K562 (cell line): ENCODE measurements around the gene EIF4G2. TPM values are rescaled to one million over a fixed set of nuclear protein-coding genes. Genes with fewer than 3 reads are reported as not detected.

Experiments
- ATAC-seq: fragments of 200-7000 bp; cut with Tn5 transposase; 3 replicates; pipeline ENCODE4 v1.9.1; 2020; ENCODE audit warnings: moderate library complexity
- BruUV-seq: library from RNA; stranded (reverse); fragments of 400-500 nt; replicated peaks from 2 replicates; lab custom pipeline; 2021; lab: Mats Ljungman, UMichigan
- CTCF ChIA-PET: fragments of 300-600 bp; formaldehyde crosslinking; extraction: SDS; loops from one replicate; lab custom pipeline; 2021; ENCODE audit warnings: low intra/inter-chr PET ratio; lab: Yijun Ruan, JAX
- POLR2A ChIA-PET: fragments of 300-600, 350-650 bp; sonication (Branson Sonifier 250); formaldehyde crosslinking; extraction: SDS; loops from one replicate; lab custom pipeline; 2021; ENCODE audit warnings: antibody characterized with exemption, inconsistent platforms; lab: Yijun Ruan, JAX
- DNase-seq, 4 experiments: peaks; one replicate each; pipeline versions ENCODE4 v3.0.0 to v3.0.0-alpha.2; 2011 to 2018; ENCODE audit warnings: low spot score in 3 of 4, mixed read lengths in 3 of 4; ENCODE audit errors: extremely low read depth in 1 of 4
- FAIRE-seq: peaks from 2 replicates; lab custom pipeline; 2011; peaks lifted over from hg19 to GRCh38; lab: Jason Lieb, UNC
- H2AFZ ChIP-seq: 2 replicates; pipeline ENCODE4 v1.6.0; 2011; ENCODE audit warnings: low read depth, low read length, control low read depth, inconsistent platforms
- H3K27ac ChIP-seq: fragments of 200-600 bp; 3 replicates; pipeline ENCODE4 v1.8.0; 2011; ENCODE audit warnings: low read depth, mild to moderate bottlenecking, control low read depth, inconsistent platforms, low read length, moderate library complexity, mixed read lengths; ENCODE audit errors: extremely low read depth
- H3K27me3 ChIP-seq, 2 experiments: fragments of 300-600 bp in 1 of 2; 2 replicates in 1 of 2; 3 replicates in 1 of 2; pipeline versions ENCODE4 v1.6.0 to v1.8.0; 2011; ENCODE audit warnings: inconsistent platforms in 2 of 2, low read length in 2 of 2, mild to moderate bottlenecking in 1 of 2, mixed read lengths in 1 of 2, moderate library complexity in 1 of 2; ENCODE audit not compliant: control insufficient read depth in 2 of 2, insufficient read depth in 2 of 2
- H3K36me3 ChIP-seq: fragments of 300-600 bp; 3 replicates; pipeline ENCODE4 v1.8.0; 2011; ENCODE audit warnings: mild to moderate bottlenecking, low read length, inconsistent platforms; ENCODE audit not compliant: control insufficient read depth, insufficient read depth
- H3K4me1 ChIP-seq, 2 experiments: fragments of 200-600 bp in 1 of 2; replicated peaks in 1 of 2; 2 replicates in 1 of 2; 3 replicates in 1 of 2; pipeline versions ENCODE4 v1.5.1 to v1.8.0; 2011; ENCODE audit warnings: inconsistent platforms in 2 of 2, low read length in 2 of 2, mild to moderate bottlenecking in 1 of 2, mixed read lengths in 1 of 2, moderate library complexity in 1 of 2; ENCODE audit not compliant: control insufficient read depth in 2 of 2, insufficient read depth in 2 of 2
- H3K4me2 ChIP-seq: 2 replicates; pipeline ENCODE4 v1.6.1; 2011; ENCODE audit warnings: low read length, control low read depth, inconsistent platforms, mixed read lengths; ENCODE audit not compliant: insufficient read depth
- H3K4me3 ChIP-seq: fragments of 200-600 bp; sonication (generic), shearing (Covaris generic); 2 replicates; pipeline ENCODE4 v1.5.1; 2016; ENCODE audit warnings: control low read depth, inconsistent platforms
- H3K79me2 ChIP-seq: fragments of 200-600 bp; 3 replicates; pipeline ENCODE4 v1.8.0; 2011; ENCODE audit warnings: low read length, inconsistent platforms; ENCODE audit not compliant: control insufficient read depth, insufficient read depth
- H3K9ac ChIP-seq, 2 experiments: 2 replicates each; pipeline versions ENCODE4 v1.6.0 to v1.6.1; 2011; ENCODE audit warnings: low read depth in 2 of 2, low read length in 2 of 2, control low read depth in 1 of 2, inconsistent platforms in 1 of 2, mild to moderate bottlenecking in 1 of 2, mixed read lengths in 1 of 2; ENCODE audit not compliant: insufficient read depth in 1 of 2
- H3K9me1 ChIP-seq: one replicate; pipeline ENCODE4 v1.6.0; 2011; ENCODE audit warnings: inconsistent platforms, mild to moderate bottlenecking, low read length, moderate library complexity; ENCODE audit not compliant: control insufficient read depth, insufficient read depth
- H3K9me3 ChIP-seq: replicated peaks from 2 replicates; pipeline ENCODE4 v1.5.1; 2011; ENCODE audit warnings: low read depth, low read length, inconsistent platforms; ENCODE audit not compliant: control insufficient read depth, insufficient read depth
- H4K20me1 ChIP-seq: replicated peaks from 2 replicates; pipeline ENCODE4 v1.6.1; 2011; ENCODE audit warnings: low read length, inconsistent platforms, mixed read lengths; ENCODE audit not compliant: control insufficient read depth, insufficient read depth
- CREB1 ChIP-seq, 2 experiments: sonication (generic) in 1 of 2; formaldehyde crosslinking in 1 of 2; IDR thresholded peaks; 2 replicates each; pipeline versions ENCODE4 v1.6.1 to v1.8.0; 2012 to 2022; ENCODE audit warnings: inconsistent platforms in 1 of 2, mild to moderate bottlenecking in 1 of 2, missing genetic modification reagents in 1 of 2, moderate library complexity in 1 of 2
- KDM4B ChIP-seq, 2 experiments: fragments of 450-650 bp in 1 of 2; sonication (generic) in 1 of 2; IDR thresholded peaks; 2 replicates each; pipeline ENCODE4 v1.6.1; 2016 to 2017; ENCODE audit warnings: borderline replicate concordance in 2 of 2, antibody characterized with exemption in 1 of 2, low read depth in 1 of 2, mild to moderate bottlenecking in 1 of 2
- RBM14 ChIP-seq: fragments of 200-400 bp; formaldehyde crosslinking; IDR thresholded peaks from 2 replicates; pipeline ENCODE4 v1.6.1; 2018; ENCODE audit warnings: low read depth, mild to moderate bottlenecking, low read length, moderate library complexity, borderline replicate concordance; ENCODE audit not compliant: insufficient read depth
- RBM34 ChIP-seq: fragments of 200-400 bp; formaldehyde crosslinking; IDR thresholded peaks from 2 replicates; pipeline ENCODE4 v1.6.1; 2018; ENCODE audit warnings: low read length, borderline replicate concordance; ENCODE audit not compliant: insufficient read depth
- ZNF253 ChIP-seq: fragments of 250-450 bp; sonication (Bioruptor Pico); conservative IDR thresholded peaks from 2 replicates; pipeline ENCODE4 v1.6.1; 2021; ENCODE audit warnings: mild to moderate bottlenecking
- ZNF347 ChIP-seq: fragments of 450-650 bp; formaldehyde crosslinking; IDR thresholded peaks from 2 replicates; pipeline ENCODE4 v1.4.0; 2020; ENCODE audit warnings: low read depth, mild to moderate bottlenecking, moderate library complexity
- ZNF699 ChIP-seq: fragments of 250-450 bp; sonication (Bioruptor Pico); IDR thresholded peaks from 2 replicates; pipeline ENCODE4 v1.8.0; 2021; ENCODE audit warnings: mild to moderate bottlenecking, moderate library complexity; ENCODE audit not compliant: insufficient replicate concordance
- WGBS: fragments of 100-300 bp; shearing (Covaris generic); methylation state at CpG from one replicate; pipeline ENCODE4 v1.1.6; 2016; ENCODE audit warnings: low coverage, mixed read lengths; ENCODE audit not compliant: insufficient coverage; ENCODE audit errors: missing lambda C conversion rate; 5-methylcytosine and 5-hydroxymethylcytosine counted together
- in situ Hi-C: fragments of 300-500 bp; cut with MboI; formaldehyde crosslinking; loops from 4 replicates; pipeline ENCODE4 v1.15.0; 2018; ENCODE audit warnings: inconsistent platforms, mixed read lengths
- intact Hi-C: fragments of 100-400 bp; cut with micrococcal nuclease; formaldehyde crosslinking; loops from 2 replicates; pipeline ENCODE4 v1.14.2; 2022
- polyA plus RNA-seq, 8 experiments: library from polyadenylated mRNA; depleted of rRNA in 4 of 8; stranded (reverse) in 5 of 8; unstranded in 3 of 8; fragments of >200 nt; fragmentation: Nextera tagmentation in 2 of 8; fragmentation: Illumina TruSeq in 1 of 8; extraction: Ambion mirVana in 2 of 8; extraction: Trizol in 1 of 8; gene quantifications; 2 replicates each; pipeline versions ENCODE4 v1.2.1 to v1.2.3, GENCODE V29; 2011 to 2014; ENCODE audit warnings: inconsistent platforms in 1 of 8, missing spikeins in 1 of 8
- total RNA-seq, 7 experiments: library from RNA; depleted of rRNA in 6 of 7; stranded (reverse); fragments of >200 nt in 6 of 7; fragmentation: Illumina TruSeq in 2 of 7; extraction: Trizol in 2 of 7; gene quantifications; 2 replicates each; pipeline versions ENCODE4 v1.2.1 to v1.2.3, GENCODE V29; 2011 to 2021; ENCODE audit warnings: low replicate concordance in 1 of 7
- TF ChIP-seq, protein P1 (sequence below): sonication (generic); formaldehyde crosslinking; IDR thresholded peaks from 2 replicates; pipeline ENCODE4 v1.9.0; 2022; ENCODE audit warnings: mild to moderate bottlenecking, missing genetic modification reagents
- TF ChIP-seq, protein P2 (sequence below): fragments of 450-650 bp; IDR thresholded peaks from 2 replicates; pipeline ENCODE4 v1.6.1; 2017; ENCODE audit warnings: antibody characterized with exemption, mild to moderate bottlenecking
- TF ChIP-seq, protein P3 (sequence below): fragments of 250-450 bp; sonication (Bioruptor Pico); IDR thresholded peaks from 2 replicates; pipeline ENCODE4 v1.5.0; 2021
- TF ChIP-seq, protein P4 (sequence below): fragments of 250-450 bp; sonication (Bioruptor Pico); IDR thresholded peaks from 2 replicates; pipeline ENCODE4 v1.8.0; 2021; ENCODE audit warnings: mild to moderate bottlenecking, moderate library complexity

EIF4G2 gene
- total and polyA plus RNA-seq, 9 of the 15 experiments (the other 6 are each of a cell fraction or from before 2014, with no cell fraction given), result 206 to 790 (median 646) TPM

DNA sequence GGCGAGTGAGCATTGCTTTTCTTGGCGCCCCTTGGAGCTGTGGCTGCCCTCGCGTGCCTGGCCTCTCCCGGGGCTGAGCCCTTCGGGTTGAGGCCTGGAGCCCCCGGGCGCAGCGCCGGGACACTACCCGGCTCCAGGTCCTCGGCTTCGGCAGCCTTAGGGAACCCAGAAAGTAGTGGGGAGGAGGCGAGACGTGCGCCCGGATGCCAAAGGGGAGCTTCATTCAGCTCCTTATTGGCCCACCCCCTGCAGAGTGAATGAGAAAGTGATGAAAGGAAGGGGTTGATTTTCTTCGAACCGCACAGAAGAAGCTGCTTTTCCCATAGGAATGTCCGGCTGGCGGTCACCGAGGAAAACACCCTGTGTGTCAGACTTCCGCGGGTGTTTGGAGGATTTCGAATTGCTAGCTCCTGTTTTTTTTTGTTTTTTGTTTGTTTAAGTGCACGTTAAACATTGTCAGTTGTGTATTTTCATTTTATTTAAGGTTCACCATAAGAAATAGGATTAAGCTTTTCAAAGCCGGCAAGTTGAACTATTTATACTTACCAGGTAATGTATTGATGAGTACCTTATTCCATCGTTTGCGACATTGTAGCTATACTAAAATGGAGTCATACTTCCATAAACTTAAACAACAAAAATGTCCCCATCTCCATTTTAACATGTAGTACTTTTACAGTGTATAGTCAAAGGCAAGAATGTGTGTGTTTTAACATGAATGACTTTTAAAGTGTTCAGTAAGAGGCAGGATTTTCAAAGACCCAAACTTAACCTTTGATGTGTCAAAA lies 841 bp upstream of the EIF4G2 start:
- Histone ChIP-seq H3K4me1 (peaks cover 11 to 13% of the 10 kb centered on the region in 2 experiments; a peak in 4 of 5 replicates), H3K4me2 (peak overlapping the region; percentile 96), H3K9ac (peak overlapping the region; percentile 95 to 99), H3K4me3 (peak overlapping the region; percentile 94), H4K20me1 (peaks cover 3% of the 10 kb centered on the region; the same call in 1 of the 2 replicates), H3K27ac (peak overlapping the region; percentile 89), H3K36me3 (peaks cover 32% of the 10 kb centered on the region), H3K27me3 (no peaks in the 10 kb centered on the region), H3K9me1 (no peaks in the 10 kb centered on the region), H2AFZ (peak overlapping the region; percentile 94), H3K79me2 (peaks cover 50% of the 10 kb centered on the region), H3K9me3 (no peaks in the 10 kb centered on the region)
- peak; percentile 37 to 62 (median 56) for DNase-seq
- under 1% methylated on average over 29 of the region's 29 CpGs for WGBS
- POLR2A ChIA-PET, result interaction anchor here (0.6 to 7.7 kb wide), 51 partner anchors 10 to 1234 kb away, joined by 3 to 105 read pairs (median 6); partner anchors contain the start of genes CTR9 and ZBED5
- TSS peak; percentile 88 for BruUV-seq
- in situ Hi-C loops (no loop called here), intact Hi-C loops (loop anchor here (2.0 kb wide), 1 partner anchor 123 kb away; no protein-coding TSS in a partner anchor)
- CTCF ChIA-PET, result interaction anchor here (1.2 kb wide), 1 partner anchor 213 kb away, joined by 3 read pairs; no protein-coding TSS in a partner anchor
- FAIRE-seq, result no peak
- peak; percentile 50 for ATAC-seq
- TF ChIP-seq KDM4B (IDR thresholded peaks at IDR 0.05; ENCODE audit: borderline replicate concordance in 2 of 2, low read depth in 1 of 2) (no peak), CREB1 (IDR thresholded peaks at IDR 0.05) (no peak), CREB1 (CRISPR knock-in tag; IDR thresholded peaks at IDR 0.05) (no peak), ZNF253 (CRISPR knock-in tag) (no peak), ZNF699 (CRISPR knock-in tag) (no peak), ZNF347 (0 out of 2 replicates have a peak, but pooled peaks have one; percentile 17), RBM34 (no peak), RBM14 (no peak)
- TF ChIP-seq, protein P1, sequence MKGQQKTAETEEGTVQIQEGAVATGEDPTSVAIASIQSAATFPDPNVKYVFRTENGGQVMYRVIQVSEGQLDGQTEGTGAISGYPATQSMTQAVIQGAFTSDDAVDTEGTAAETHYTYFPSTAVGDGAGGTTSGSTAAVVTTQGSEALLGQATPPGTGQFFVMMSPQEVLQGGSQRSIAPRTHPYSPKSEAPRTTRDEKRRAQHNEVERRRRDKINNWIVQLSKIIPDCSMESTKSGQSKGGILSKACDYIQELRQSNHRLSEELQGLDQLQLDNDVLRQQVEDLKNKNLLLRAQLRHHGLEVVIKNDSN (CRISPR knock-in tag), result no peak
- TF ChIP-seq, protein P2, sequence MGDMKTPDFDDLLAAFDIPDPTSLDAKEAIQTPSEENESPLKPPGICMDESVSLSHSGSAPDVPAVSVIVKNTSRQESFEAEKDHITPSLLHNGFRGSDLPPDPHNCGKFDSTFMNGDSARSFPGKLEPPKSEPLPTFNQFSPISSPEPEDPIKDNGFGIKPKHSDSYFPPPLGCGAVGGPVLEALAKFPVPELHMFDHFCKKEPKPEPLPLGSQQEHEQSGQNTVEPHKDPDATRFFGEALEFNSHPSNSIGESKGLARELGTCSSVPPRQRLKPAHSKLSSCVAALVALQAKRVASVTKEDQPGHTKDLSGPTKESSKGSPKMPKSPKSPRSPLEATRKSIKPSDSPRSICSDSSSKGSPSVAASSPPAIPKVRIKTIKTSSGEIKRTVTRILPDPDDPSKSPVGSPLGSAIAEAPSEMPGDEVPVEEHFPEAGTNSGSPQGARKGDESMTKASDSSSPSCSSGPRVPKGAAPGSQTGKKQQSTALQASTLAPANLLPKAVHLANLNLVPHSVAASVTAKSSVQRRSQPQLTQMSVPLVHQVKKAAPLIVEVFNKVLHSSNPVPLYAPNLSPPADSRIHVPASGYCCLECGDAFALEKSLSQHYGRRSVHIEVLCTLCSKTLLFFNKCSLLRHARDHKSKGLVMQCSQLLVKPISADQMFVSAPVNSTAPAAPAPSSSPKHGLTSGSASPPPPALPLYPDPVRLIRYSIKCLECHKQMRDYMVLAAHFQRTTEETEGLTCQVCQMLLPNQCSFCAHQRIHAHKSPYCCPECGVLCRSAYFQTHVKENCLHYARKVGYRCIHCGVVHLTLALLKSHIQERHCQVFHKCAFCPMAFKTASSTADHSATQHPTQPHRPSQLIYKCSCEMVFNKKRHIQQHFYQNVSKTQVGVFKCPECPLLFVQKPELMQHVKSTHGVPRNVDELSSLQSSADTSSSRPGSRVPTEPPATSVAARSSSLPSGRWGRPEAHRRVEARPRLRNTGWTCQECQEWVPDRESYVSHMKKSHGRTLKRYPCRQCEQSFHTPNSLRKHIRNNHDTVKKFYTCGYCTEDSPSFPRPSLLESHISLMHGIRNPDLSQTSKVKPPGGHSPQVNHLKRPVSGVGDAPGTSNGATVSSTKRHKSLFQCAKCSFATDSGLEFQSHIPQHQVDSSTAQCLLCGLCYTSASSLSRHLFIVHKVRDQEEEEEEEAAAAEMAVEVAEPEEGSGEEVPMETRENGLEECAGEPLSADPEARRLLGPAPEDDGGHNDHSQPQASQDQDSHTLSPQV, result peak; percentile 59
- TF ChIP-seq, protein P3, sequence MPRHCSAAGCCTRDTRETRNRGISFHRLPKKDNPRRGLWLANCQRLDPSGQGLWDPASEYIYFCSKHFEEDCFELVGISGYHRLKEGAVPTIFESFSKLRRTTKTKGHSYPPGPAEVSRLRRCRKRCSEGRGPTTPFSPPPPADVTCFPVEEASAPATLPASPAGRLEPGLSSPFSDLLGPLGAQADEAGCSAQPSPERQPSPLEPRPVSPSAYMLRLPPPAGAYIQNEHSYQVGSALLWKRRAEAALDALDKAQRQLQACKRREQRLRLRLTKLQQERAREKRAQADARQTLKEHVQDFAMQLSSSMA (CRISPR knock-in tag), result no peak
- TF ChIP-seq, protein P4, sequence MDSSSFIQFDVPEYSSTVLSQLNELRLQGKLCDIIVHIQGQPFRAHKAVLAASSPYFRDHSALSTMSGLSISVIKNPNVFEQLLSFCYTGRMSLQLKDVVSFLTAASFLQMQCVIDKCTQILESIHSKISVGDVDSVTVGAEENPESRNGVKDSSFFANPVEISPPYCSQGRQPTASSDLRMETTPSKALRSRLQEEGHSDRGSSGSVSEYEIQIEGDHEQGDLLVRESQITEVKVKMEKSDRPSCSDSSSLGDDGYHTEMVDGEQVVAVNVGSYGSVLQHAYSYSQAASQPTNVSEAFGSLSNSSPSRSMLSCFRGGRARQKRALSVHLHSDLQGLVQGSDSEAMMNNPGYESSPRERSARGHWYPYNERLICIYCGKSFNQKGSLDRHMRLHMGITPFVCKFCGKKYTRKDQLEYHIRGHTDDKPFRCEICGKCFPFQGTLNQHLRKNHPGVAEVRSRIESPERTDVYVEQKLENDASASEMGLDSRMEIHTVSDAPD, result no peak
